ENCODE data around the gene KRTAP10-7.
"Not testable (repeated sequence)": the region's sequence is repeated elsewhere in the genome, so short reads cannot be mapped to it uniquely, and the experiment has no call there.

The KRTAP10-7 gene

DNA sequence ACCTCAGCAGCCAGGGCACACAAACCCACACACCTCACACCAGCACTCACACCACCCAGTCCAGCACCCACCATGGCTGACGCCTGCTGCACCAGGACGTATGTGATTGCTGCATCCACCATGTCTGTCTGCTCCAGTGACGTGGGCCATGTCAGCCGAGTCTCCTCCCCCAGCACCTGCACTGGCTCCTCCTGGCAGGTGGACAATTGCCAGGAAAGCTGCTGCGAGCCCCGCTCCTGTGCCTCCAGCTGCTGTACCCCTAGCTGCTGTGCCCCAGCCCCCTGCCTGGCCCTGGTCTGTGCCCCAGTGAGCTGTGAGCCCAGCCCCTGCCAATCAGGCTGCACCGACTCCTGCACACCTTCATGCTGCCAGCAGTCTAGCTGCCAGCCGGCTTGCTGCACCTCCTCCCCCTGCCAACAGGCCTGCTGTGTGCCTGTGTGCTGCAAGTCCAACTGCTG is 11.7 kb downstream of the KRTAP10-7 start, which contains the start of gene KRTAP10-8:
Gene KRTAP10-8 (plus strand): TSS at position 51 of the 458 bp plus-strand sequence. CDS start 22 bp downstream, at position 73.
- no peak for DNase-seq (ENCODE audit: low read depth)

DNA sequence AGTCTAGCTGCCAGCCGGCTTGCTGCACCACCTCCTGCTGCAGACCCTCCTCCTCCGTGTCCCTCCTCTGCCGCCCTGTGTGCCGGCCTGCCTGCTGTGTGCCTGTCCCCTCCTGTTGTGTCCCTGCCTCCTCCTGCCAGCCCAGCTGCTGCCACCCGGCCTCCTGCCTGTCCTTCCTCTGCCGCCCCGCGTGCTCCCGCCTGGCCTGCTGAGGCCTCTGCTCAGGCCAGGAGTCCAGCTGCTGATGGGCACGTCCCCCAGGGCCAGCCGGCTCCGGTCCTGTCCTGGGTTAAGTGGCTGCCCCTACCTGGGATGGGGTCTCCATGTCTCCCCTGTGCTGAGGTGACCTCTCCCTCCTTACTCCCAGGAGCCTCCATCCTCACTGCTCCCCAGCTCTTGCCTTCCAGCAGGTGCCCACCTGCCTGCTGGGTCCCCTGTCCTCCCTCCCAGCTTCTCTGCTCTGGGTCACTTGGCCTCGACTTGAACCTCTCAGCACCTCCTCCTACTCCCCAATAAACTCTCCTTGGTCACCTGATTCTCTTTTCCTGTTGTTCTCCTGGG is 12.4 kb downstream of the KRTAP10-7 start:
- no peak for DNase-seq (ENCODE audit: low read depth)

DNA sequence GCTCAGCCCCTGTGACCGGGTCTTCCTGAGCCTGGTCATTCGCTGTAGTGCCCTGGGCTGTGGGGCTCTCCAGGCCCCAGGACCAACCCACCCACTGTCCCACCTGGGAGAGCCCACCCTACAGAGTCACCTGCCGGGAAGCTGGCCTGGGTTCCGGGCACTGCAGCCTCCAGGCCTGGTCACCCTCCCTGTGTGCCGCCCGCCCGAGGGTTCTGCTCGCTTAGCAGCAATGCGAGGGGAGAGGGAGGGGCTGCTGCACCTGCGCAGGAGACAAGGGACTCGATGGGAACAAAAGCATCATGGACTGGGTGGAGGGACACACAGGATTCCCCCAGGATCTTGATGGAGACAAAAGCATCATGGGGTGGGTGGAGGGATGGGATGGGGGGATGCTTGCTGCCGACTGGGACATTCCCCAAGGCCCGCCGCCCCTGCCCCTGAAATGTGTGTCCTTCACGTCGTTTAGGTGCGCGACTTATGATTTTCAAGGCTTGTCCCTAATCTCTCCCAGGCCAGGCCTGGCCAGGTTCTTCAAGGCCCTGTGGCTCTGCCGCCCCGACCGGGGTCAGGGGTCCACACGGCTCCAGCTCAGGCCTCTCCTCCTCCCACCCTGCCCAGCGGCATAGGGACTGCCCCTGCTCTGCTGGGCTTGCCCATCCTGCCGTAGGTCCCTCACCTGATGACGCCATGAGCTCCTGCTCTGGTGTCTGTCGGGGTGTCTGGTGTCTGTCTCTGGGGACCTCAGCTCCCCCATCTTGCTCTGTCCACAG is 13.2 kb downstream of the KRTAP10-7 start:
- DNase-seq (ENCODE audit: low read depth): no peak

DNA sequence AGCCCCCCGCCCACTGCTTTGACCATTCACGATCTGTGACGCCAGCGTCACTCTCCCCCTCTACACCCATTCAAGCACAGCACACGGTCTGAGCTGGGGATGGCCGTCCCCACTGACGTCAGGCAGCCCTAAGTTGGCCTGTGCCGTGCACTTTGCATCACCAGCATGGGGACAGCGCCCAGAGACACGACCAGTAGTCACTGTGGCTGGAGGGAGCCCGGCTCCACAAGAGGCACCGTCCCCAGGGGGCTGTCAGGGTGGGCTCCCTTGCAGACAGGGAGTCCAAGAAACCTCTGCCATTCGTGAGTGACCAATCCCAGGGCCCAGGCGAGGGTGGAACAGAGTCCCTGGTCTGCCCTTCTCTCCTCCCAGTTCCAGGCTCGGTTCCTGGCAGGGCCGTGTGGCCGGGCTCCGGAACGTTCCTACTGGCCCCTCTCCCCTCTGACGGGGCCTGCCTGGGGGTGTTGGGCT is 13.8 kb downstream of the KRTAP10-7 start:
- DNase-seq (ENCODE audit: low read depth): no peak

DNA sequence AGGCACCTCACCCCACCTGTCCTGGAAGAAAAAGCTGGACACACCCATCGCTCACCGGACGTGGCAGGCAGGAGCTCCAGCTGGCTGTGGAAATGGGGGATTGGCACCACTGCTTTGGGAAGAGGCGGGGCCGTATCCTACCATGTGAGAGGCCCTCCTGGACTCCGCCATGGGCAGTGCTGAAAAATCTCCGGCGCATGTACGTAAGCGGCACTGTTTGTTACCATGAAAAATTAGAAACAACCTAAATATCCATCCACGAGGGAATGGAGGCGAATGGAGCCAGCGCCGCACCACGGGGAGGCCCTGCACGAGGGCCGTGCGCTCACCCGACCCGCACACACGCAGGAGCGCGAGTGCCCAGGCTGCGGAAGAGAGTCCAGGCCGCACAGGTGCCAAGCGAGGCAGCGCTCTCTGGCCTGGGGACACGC is 14.6 kb downstream of the KRTAP10-7 start:
- DNase-seq (ENCODE audit: low read depth): no peak

DNA sequence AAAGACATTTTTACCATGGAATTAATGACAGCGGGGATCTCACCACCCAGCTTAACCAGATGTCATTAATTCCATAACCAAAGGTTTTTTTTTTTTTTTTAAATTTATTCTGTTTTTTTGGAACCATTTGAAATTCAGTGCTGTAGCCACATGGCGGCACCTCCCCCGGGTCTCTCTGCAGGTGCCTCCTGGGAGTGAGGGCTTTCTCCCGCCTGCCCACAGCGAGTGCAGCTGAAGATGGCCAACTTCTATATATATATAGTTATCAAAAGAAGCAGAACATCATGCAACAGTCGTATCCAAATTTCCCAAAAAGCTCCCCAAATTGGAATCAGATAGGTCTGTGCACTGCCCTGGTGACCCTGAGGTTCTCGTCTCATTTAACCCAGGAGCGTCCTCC is 15.1 kb downstream of the KRTAP10-7 start:
- no peak for DNase-seq (ENCODE audit: low read depth)

DNA sequence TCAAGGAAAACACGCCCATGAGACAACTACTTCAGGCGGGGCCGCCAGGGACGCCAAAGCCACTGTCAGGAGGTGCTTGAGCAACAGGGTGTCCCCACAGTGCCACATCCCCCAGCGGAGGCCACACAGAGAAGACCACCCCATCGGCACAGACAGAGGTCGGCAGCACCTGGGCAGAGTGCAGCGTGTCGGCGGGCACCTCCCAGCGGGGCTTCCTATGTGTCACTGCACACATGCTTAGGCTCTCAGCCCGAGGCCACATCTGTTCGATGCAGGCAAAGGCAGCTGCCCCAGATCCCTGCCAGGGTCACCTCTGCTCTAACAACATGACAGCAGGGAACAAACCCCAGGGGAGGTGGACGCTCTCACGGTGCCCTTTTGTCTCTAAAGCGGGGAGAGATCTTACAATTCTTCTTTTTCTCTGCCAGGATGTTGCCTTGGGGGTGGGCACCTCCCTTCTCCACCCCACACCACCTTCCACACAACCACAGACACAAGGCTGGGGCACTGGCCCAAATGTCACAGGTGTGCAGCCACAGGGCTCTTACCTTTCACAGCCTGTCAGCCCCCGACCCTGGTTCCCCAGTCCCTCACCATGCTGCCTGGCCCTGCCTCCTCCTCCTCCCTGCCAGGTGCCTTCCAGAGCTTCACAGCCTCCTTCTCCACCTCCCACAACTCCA is 15.7 kb downstream of the KRTAP10-7 start:
- no peak for DNase-seq (ENCODE audit: low read depth)

DNA sequence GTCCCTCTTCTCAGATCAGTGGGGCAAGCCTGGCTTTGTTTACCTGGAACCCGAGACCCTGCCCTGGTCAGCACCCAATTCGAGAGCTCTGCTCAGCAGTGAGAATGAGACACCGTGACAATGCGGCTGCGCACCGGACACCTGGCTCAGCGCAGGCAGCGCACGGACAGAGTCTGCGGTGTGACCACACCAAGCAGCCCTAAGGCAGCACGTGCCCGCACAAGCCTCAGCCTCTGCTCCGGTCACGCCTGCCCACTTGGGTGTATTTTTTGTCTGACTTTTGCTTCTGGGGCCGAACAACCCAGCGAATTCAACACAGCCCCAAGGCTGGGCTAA is 16.2 kb downstream of the KRTAP10-7 start:
- no peak for DNase-seq (ENCODE audit: low read depth)

DNA sequence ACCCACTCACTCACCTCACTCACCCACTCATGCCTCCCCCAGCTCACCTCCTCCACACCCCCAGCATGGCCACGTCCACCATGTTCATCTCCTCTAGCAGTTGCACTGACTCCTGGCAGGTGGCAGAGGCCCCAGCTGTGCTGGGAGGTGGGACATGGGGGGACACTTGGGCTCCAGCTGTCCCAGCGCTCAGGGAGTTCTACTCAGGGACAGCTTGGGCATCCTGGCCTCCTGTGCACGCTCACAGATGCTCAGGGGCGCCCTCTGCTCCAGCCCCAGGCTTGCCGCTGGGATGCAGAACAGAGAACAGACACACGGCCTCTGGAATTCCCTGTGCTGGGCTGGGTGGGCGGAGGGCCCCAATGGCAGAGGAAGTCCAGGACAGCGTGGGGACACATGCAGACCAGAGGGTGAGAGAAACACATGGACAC is 16.7 kb downstream of the KRTAP10-7 start:
- no peak for DNase-seq (ENCODE audit: low read depth)

DNA sequence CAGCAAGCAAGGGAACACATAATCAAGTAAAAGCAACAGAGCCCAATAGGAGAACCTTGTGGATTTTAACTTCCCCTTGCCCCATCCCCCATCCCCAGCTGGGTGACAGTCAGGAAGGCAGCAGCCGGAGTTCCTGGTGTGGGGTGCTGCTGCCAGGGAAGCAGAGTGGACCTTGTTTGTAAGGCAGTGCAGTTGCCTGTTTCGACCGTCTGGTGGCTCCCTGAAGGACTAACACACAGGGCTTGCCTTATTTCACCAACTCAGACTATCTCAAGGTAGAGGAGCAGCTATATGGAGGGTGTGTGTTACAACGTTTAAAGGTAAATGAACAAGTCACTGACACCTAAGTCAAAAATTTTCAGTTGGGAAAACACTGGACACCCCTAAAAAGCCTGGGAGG is 18.1 kb downstream of the KRTAP10-7 start:
- DNase-seq (ENCODE audit: low read depth): no peak

DNA sequence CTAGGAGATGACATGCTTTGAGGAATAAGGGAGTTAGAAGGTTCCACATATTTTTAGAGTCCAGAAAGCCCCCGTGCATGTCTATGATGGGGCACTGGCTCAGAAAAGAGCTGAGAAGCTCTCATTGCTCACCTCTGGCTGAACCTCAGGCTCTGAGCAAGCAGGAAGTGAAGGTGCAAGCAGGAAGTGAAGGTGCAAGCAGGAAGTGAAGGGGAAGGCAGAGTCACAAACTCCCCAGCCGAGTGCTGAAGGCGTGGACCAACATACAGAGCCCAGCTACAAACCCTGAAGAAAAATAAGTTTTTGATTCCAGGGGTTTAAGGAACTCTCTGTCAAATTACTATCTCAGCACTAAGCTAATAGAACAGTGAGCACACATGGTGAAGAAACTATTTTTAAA is 18.5 kb downstream of the KRTAP10-7 start:
- DNase-seq (ENCODE audit: low read depth): peak; percentile 49

DNA sequence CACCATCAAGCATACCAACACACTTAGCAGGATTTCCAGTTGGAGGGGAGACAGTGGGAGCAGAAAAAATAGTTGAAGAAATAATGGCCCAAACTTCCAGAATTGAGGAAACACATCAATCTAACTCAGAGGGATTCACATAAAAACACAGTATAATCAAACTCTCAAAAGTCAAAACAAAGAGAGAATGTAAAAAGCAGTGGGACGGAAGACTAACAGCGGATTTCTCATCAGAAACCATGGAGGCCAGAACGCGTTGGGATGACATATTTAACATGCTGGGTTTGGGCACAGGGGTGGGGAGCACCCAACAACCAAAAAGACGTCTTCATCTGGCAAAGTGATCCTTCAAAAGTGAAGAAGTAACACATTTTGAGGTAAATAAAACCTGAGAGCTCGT is 19.5 kb downstream of the KRTAP10-7 start:
- DNase-seq (ENCODE audit: low read depth): no peak

DNA sequence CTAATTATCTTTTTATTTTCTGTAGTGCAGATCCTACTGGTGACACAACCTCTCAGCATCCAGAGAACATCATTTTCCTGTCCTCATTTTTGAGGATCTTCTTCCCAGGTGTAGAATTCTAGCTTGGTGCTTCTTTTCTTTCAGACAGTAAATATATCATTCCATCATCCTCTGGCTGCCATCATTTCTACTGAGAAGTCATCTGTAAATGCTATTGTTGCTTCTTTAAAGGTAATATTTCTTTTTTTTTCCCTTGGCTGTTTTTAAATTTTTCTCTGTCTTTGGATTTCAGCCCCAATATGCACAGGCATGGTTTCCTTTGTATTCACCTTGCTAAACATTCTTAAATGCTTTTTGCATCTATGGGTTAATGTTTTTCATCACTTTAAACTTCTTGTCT is 23.2 kb downstream of the KRTAP10-7 start:
- no peak for DNase-seq (ENCODE audit: low read depth)

DNA sequence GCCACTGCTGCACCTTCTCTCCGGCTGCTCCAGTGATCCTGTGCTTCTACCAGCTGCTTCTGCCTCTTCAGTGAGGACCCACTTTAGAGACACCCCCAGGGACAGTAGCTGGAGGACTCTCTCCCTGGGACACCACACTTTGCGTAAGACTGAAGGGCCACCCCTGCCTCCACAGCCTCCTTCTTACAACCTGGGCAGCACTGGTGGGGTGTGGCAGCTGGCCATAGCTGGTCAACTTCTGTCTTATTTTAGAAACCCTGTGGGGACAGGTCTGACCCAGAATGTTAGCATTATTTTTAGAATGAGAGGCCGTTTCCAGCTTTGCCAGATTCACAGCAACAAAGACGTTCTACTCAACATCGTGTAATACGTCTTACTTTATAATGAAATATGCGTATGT is 25.4 kb downstream of the KRTAP10-7 start:
- DNase-seq (ENCODE audit: low read depth): no peak

DNA sequence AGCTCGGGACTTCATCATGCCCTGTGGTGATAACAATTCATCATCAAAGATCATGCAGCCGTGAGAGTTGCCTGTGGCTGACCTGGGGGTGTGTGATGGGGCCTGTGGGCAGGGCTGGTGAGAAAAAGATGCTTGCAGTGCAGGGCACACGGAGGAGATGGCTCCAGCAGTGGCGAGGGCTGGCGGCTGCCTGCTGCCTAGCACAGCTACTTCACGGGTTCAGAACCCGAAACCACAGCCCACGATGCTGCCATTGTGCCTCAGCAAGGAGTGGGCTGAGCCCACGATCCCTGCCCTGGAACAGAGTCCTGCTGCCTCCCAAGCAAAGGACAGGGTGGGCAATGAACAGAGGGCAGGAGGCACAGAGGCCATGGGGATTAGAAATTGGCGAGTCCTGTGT is 25.9 kb downstream of the KRTAP10-7 start:
- no peak for DNase-seq (ENCODE audit: low read depth)

DNA sequence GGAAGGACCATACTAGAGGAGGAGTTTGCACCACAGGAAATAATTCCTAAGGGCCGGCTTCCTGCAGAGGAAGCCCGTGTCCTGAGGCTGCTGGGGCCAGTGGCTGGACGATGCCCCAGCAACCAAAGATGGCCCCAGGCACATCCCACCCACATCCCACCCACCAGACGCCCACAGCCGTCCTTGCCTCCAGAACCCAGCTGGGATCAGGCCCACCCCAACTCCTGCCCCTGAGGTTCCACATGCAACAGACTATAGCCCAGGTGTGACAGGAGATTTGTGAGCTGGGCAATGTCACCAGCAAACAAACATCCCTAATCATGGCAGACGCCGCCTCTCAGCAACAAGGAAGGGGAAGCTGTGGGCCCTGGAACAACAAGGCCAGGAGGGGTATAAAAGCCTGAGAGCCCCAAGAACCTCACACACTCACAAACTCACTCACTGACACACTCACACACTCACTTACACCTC is 26.3 kb downstream of the KRTAP10-7 start, which contains the start of gene KRTAP10-9:
Gene KRTAP10-9 (plus strand): TSS at position 421 of the 471 bp plus-strand sequence. CDS start 79 bp downstream, outside the sequence.
- DNase-seq (ENCODE audit: low read depth): no peak

DNA sequence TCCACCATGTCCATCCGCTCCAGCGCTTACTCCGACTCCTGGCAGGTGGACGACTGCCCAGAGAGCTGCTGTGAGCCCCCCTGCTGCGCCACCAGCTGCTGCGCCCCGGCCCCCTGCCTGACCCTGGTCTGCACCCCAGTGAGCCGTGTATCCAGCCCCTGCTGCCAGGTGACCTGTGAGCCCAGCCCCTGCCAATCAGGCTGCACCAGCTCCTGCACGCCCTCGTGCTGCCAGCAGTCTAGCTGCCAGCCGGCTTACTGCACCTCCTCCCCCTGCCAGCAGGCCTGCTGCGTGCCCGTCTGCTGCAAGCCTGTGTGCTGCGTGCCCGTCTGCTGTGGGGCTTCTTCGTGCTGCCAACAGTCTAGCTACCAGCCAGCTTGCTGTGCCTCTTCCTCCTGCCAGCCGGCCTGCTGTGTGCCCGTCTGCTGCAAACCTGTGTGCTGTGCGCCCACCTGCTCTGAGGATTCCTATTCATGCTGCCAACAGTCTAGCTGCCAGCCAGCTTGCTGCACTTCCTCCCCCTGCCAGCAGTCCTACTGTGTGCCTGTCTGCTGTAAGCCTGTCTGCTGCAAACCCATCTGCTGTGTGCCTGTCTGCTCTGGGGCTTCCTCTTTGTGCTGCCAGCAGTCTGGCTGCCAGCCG is 26.9 kb downstream of the KRTAP10-7 start:
- DNase-seq (ENCODE audit: low read depth): not testable (repeated sequence)

DNA sequence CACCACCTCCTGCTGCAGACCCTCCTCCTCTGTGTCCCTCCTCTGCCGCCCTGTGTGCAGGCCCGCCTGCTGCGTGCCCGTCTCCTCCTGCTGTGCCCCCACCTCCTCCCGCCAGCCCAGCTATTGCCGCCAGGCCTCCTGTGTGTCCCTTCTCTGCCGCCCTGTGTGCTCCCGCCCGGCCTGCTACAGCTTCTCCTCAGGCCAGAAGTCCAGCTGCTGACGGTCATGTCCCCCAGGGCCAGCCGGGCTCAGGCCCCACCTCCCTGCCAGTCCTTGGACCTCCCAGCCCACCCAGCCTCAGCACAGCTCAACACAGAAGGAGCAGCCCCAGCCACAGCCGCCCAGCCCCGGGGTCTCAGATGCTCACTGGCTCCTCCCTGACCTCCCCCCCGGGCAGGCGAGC is 27.4 kb downstream of the KRTAP10-7 start:
- DNase-seq (ENCODE audit: low read depth): not testable (repeated sequence)

DNA sequence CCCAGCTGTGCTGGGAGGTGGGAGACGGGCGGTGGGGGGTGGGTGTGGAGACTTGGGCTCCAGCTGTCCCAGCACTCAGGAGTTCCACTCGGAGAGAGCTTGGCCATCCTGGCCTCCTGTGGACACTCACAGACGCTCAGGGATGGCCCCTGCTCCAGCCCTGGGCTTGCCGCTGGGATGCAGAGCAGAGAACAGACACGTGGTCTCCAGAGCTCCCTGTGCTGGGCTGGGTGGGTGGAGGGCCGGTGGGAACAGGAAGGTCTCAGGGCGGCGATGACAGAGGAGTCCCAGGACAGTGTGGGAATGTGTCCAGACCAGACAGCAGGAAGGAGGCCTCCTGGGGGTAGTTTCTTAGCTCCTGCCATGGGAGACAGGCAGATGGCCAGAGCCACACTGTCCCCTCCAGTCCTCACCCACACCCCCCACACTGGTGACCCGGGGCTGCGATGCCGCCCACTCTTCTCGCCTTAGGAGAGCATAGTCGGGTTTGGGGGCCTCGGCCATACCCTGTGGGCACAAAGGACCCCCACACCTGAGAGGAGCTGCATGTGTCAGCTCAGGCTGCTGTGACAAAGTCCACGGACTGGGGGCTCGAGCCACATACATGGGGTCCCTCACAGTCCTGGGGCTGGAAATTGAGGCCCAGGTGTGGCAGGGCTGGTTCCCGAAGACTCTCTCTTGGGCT is 28.5 kb downstream of the KRTAP10-7 start:
- no peak for DNase-seq (ENCODE audit: low read depth)

DNA sequence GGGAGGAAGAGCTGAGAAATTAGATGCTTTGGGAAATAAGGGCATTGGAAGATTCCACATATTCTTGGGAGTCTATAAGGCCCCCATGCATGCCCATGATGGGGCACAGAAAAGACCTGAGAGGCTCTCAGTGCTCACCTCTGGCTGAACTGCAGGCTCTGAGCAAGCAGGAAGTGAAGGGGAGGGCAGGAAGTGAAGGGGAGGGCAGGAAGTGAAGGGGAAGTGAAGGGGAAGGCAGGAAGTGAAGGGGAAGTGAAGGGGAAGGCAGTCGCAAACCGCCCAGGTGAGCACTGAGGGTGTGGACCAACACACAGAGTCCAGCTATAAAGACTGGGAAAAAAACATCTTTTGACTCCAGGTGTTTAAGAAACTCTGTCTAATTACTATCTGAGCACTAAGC is 30.0 kb downstream of the KRTAP10-7 start:
- no peak for DNase-seq (ENCODE audit: low read depth)

DNA sequence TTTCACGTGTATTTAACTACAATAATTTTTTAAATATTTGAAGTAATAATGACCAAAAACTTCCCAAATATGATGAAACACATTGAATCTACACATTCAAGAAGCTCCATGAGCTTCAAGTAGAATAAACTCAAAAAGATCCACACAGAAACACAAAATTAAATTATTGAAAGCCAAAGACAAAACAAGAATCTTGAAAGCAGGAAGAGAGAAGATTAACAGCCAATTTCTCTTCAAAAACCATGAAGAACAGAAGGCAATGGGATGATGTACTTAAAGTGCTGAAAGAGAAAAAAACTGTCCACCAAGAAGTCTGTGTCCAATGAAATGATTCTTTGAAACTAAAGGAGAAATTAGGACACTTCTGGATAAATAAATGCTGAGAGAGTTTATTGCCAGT is 31.7 kb downstream of the KRTAP10-7 start:
- no peak for DNase-seq (ENCODE audit: low read depth)
